Natural killer cell (primary cell): Measurements from ENCODE around the gene POLR2H. TPM values are rescaled to one million over a fixed set of nuclear protein-coding genes. Genes with fewer than 3 reads are reported as not detected.

Experiments used
- ATAC-seq, 3 donors: fragments of 150-1000 bp in 2 of 3; fragments of 200-7000 bp in 1 of 3; cut with Tn5 transposase; 1 replicate in 1 of 3; 2 replicates in 2 of 3; pipeline ENCODE4 v1.10.0; 2021; ENCODE audit warnings: mild to moderate bottlenecking in 2 of 3, moderate library complexity in 2 of 3
- DNase-seq, 2 donors: peaks; one replicate each; pipeline versions ENCODE4 v3.0.0 to v3.0.0-alpha.2; 2013 to 2021; ENCODE audit warnings: mixed read lengths in 1 of 2
- H3K27ac ChIP-seq: one replicate; pipeline ENCODE4 v1.5.1; 2013; ENCODE audit warnings: mild to moderate bottlenecking, low read length
- H3K27me3 ChIP-seq: one replicate; pipeline ENCODE4 v1.6.1; 2013; ENCODE audit warnings: low read length; ENCODE audit not compliant: control insufficient read depth, insufficient read depth
- H3K36me3 ChIP-seq: one replicate; pipeline ENCODE4 v1.6.1; 2013; ENCODE audit warnings: low read length; ENCODE audit not compliant: control insufficient read depth, insufficient read depth
- H3K4me1 ChIP-seq: one replicate; pipeline ENCODE4 v1.6.1; 2013; ENCODE audit warnings: low read length; ENCODE audit not compliant: control insufficient read depth, insufficient read depth
- H3K4me3 ChIP-seq: one replicate; pipeline ENCODE4 v1.5.1; 2013; ENCODE audit warnings: low read length
- H3K9me3 ChIP-seq: one replicate; pipeline ENCODE4 v1.6.1; 2013; ENCODE audit warnings: low read length; ENCODE audit not compliant: control insufficient read depth, insufficient read depth
- H3K27ac Mint-ChIP-seq, 2 donors: one replicate each; pipeline ENCODE4 v1.8.0; 2022; ENCODE audit warnings: mild to moderate bottlenecking in 2 of 2, mixed read lengths in 2 of 2, moderate library complexity in 1 of 2
- H3K27me3 Mint-ChIP-seq, 2 donors: one replicate each; pipeline ENCODE4 v1.8.0; 2022; ENCODE audit warnings: low read depth in 2 of 2, mixed read lengths in 2 of 2
- H3K36me3 Mint-ChIP-seq: one replicate; pipeline ENCODE4 v1.8.0; 2022; ENCODE audit warnings: mixed read lengths
- H3K4me1 Mint-ChIP-seq, 2 donors: one replicate each; pipeline ENCODE4 v1.8.0; 2022; ENCODE audit warnings: mixed read lengths in 2 of 2
- H3K4me3 Mint-ChIP-seq: one replicate; pipeline ENCODE4 v1.8.0; 2022; ENCODE audit warnings: mild to moderate bottlenecking, moderate library complexity, mixed read lengths
- H3K9me3 Mint-ChIP-seq, 2 donors: one replicate each; pipeline ENCODE4 v1.8.0; 2022; ENCODE audit warnings: mixed read lengths in 2 of 2
- WGBS: methylation state at CpG from one replicate; pipeline ENCODE4 v1.1.7; 2013; ENCODE audit warnings: missing lambda C conversion rate; ENCODE audit not compliant: insufficient coverage; 5-methylcytosine and 5-hydroxymethylcytosine counted together
- intact Hi-C: fragments of 100-400 bp; cut with micrococcal nuclease; formaldehyde crosslinking; loops from one replicate; pipeline ENCODE4 v1.14.2; 2022
- total RNA-seq, 4 donors: library from RNA; stranded (reverse); fragments of 120-200 nt in 1 of 4; gene quantifications; one replicate each; pipeline versions ENCODE4 v1.2.3 to v1.2.4, GENCODE V29; 2013 to 2022
- TF ChIP-seq, protein P1 (sequence below): fragments of 200-600 bp; IDR thresholded peaks from one replicate; pipeline ENCODE4 v1.8.0; 2022; ENCODE audit warnings: antibody characterized with exemption

Gene POLR2H
- total RNA-seq, 3 donors from 2014 or later (not counting 1 experiment from before 2014, with no cell fraction given), result 33.0 to 49.8 (median 41.1) TPM

DNA sequence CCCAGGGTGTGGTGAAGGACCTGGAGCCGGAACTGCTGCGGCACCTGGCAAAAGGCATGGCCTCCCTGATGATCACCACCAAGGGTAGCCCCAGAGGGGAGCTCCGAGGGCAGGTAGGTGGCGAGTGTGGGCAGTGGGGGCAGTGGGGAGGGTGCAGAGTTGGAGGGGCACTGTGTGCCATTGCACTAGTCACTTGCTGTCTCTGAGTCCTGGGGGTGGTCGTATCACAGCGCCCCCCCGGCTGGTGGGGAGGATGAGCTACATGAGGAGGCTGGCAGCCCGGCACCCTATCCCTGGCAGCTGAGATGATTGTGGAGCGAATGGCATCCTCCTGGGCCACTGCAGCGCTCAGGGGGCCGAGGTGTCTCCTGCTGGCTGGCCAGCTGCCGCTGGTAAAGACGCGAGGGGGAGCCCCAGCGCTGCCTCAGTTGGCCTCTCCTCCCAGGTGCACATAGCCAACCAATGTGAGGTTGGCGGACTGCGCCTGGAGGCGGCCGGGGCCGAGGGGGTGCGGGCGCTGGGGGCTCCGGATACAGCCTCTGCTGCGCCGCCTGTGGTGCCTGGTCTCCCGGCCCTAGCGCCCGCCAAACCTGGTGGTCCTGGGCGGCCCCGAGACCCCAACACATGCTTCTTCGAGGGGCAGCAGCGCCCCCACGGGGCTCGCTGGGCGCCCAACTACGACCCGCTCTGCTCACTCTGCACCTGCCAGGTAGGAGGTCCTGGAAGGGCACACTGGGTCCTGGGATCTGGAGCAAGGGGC, 24.7 kb downstream of the POLR2H start:
- H3K36me3 ChIP-seq, result no peaks in the 10 kb centered on the region
- TF ChIP-seq, protein P1, sequence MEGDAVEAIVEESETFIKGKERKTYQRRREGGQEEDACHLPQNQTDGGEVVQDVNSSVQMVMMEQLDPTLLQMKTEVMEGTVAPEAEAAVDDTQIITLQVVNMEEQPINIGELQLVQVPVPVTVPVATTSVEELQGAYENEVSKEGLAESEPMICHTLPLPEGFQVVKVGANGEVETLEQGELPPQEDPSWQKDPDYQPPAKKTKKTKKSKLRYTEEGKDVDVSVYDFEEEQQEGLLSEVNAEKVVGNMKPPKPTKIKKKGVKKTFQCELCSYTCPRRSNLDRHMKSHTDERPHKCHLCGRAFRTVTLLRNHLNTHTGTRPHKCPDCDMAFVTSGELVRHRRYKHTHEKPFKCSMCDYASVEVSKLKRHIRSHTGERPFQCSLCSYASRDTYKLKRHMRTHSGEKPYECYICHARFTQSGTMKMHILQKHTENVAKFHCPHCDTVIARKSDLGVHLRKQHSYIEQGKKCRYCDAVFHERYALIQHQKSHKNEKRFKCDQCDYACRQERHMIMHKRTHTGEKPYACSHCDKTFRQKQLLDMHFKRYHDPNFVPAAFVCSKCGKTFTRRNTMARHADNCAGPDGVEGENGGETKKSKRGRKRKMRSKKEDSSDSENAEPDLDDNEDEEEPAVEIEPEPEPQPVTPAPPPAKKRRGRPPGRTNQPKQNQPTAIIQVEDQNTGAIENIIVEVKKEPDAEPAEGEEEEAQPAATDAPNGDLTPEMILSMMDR, result no peak
- H3K27ac ChIP-seq, result no peak overlapping the region
- Mint-ChIP-seq H3K27ac (no peak overlapping the region), H3K27me3 (peaks cover 0 to 47% of the 10 kb centered on the region in 2 donors), H3K4me3 (no peak overlapping the region), H3K4me1 (peaks cover 0 to 4% of the 10 kb centered on the region in 2 donors), H3K9me3 (no peaks in the 10 kb centered on the region), H3K36me3 (no peaks in the 10 kb centered on the region)
- H3K4me3 ChIP-seq, result no peak overlapping the region
- ATAC-seq, result no peak
- no peaks in the 10 kb centered on the region for H3K9me3 ChIP-seq
- WGBS, result 67% methylated on average over 37 of the region's 37 CpGs
- H3K4me1 ChIP-seq, result peaks cover 6% of the 10 kb centered on the region
- intact Hi-C loops, result no loop called here
- H3K27me3 ChIP-seq, result peaks cover 14% of the 10 kb centered on the region
- DNase-seq, result no peak

DNA sequence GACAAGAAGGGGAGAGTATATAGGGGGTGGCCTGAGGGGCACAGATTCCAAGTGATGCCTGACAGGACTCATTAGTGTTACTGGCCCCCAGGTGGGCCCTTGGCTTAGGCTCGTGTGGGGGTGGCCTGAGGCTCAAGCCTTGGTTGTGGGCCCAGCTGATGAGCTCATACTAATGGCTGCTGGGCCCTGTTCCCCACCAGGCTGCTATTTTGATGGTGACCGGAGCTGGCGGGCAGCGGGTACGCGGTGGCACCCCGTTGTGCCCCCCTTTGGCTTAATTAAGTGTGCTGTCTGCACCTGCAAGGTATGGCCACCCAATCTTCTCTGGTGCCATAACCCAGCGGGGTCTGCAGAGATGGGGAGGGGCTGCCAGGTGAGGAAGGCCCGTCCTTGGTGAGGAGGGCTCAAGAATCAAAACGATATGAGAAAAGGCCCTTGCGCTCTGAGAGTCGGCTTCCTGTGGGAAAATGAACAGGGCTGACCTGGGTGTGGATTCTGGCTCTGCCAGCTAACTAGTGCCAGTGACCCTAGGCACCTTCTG, 25.7 kb downstream of the POLR2H start:
- Histone ChIP-seq H3K36me3 (no peaks in the 10 kb centered on the region), H3K9me3 (no peaks in the 10 kb centered on the region), H3K27me3 (peaks cover 5% of the 10 kb centered on the region), H3K4me3 (no peak overlapping the region), H3K27ac (no peak overlapping the region), H3K4me1 (no peaks in the 10 kb centered on the region)
- Mint-ChIP-seq H3K4me3 (no peak overlapping the region), H3K27ac (no peak overlapping the region), H3K27me3 (peaks cover 0 to 38% of the 10 kb centered on the region in 2 donors), H3K36me3 (no peaks in the 10 kb centered on the region), H3K9me3 (no peaks in the 10 kb centered on the region), H3K4me1 (no peaks in the 10 kb centered on the region)
- TF ChIP-seq, protein P1, result no peak
- no peak for DNase-seq
- intact Hi-C loops, result no loop called here
- ATAC-seq, result no peak
- WGBS, result 91% methylated on average over 12 of the region's 12 CpGs

DNA sequence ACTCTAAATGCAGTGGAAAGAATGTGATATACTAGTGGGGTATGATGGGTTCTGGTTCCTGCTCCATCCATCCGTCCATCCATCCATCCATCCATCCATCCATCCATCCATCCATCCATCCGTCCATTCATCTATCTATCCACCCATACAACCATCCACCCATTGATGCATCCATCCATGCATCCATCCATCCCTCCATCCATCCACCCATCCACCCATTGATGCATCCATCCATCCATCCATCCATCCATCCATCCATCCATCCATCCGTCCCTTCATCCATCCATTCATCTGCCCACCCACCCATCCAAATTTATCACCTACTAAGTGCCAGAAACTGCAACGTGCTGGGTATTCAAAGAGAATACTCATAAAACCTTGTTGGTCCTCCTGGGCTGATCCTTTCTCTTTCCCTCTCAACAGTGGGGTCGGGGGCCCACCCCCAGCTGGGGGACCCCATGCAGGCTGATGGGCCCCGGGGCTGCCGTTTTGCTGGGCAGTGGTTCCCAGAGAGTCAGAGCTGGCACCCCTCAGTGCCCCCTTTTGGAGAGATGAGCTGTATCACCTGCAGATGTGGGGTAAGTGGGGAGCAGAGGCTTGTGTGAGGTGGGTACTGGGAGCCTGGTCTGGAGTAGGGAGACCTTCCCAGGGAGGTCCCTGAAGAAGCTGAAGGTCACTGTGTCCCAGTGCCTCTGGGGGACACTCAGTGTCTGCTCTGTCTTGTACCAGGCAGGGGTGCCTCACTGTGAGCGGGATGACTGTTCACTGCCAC, 26.8 kb downstream of the POLR2H start:
- no peak for DNase-seq
- Histone ChIP-seq H3K4me1 (no peaks in the 10 kb centered on the region), H3K9me3 (no peaks in the 10 kb centered on the region), H3K4me3 (no peak overlapping the region), H3K36me3 (no peaks in the 10 kb centered on the region), H3K27ac (no peak overlapping the region), H3K27me3 (no peaks in the 10 kb centered on the region)
- Mint-ChIP-seq H3K36me3 (no peaks in the 10 kb centered on the region), H3K27me3 (peaks cover 0 to 31% of the 10 kb centered on the region in 2 donors), H3K27ac (no peak overlapping the region), H3K9me3 (no peaks in the 10 kb centered on the region), H3K4me1 (no peaks in the 10 kb centered on the region), H3K4me3 (no peak overlapping the region)
- WGBS, result 72% methylated on average over 8 of the region's 8 CpGs
- no peak for ATAC-seq
- TF ChIP-seq, protein P1, result no peak
- intact Hi-C loops, result no loop called here
